ENCODE data around the gene CYTH1. TPM values are rescaled to one million over a fixed set of nuclear protein-coding genes. Genes with fewer than 3 reads are reported as not detected.

Gene CYTH1
- total RNA-seq, 1 experiment from 2014 or later: 20.0 TPM

DNA sequence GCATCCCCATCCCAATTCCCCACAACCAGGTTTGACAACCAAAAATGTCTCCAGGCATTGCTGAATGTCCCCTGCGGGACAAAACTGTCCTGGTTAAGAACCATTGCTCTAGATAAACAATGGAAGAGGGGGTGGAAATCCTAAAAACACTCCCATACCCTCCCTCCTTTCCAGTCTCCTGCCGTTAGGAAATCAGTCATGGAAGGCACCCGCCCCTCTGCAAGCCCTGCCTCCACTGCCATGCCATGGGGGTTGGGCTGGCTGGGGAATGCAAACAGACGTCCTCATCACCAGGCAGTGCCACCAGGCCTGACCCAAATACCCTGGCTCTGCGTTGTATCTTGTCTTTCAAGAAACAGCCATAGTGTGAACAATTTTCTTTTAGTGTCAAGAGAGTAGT, 57.5 kb downstream of the CYTH1 start:
- Mint-ChIP-seq H3K36me3 (no peaks in the 10 kb centered on the region), H3K9me3 (no peaks in the 10 kb centered on the region), H3K4me1 (peaks cover 59% of the 10 kb centered on the region), H3K27me3 (ENCODE audit: low read depth) (peaks cover 5% of the 10 kb centered on the region; the same call in 1 of the 2 replicates), H3K27ac (no peak overlapping the region), H3K4me3 (peak overlapping the region; percentile 33)
- TF ChIP-seq IRF2 (CRISPR knock-in tag; IDR thresholded peaks at IDR 0.05; ENCODE audit: borderline replicate concordance, low read depth) (no peak), GTF2I (CRISPR knock-in tag; conservative IDR thresholded peaks at IDR 0.05) (no peak), ZNF671 (CRISPR knock-in tag; IDR thresholded peaks at IDR 0.05) (no peak), ZBTB21 (CRISPR knock-in tag; IDR thresholded peaks at IDR 0.05; ENCODE audit: borderline replicate concordance) (no peak)
- ChIA-PET POLR2A (no interaction called here), CTCF (interaction anchor here (0.6 to 6.0 kb wide), 3 partner anchors 16 to 165 kb away, joined by 4 to 40 read pairs (median 5); no protein-coding TSS in a partner anchor)
- DNase-seq (ENCODE audit: low spot score): no peak
- ATAC-seq: peak; percentile 31

DNA sequence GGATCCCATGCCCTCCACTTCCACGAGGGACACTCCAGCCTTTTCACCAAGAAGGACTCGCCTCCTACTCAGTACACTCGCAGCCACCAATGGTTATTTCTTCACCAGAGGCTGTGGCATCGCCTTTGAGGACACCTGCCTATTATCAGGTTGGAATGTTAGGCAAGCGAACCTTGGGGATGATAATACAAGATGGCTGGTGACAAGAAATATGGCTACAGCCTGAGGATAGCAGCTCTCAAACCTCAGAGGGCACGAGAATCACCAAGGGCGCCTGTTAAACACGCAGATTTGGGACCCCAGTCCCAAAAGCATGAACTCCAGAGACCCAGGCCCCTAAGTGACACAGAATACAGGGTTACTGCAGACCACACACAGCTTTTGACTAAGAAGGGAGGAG, 58.1 kb downstream of the CYTH1 start:
- TF ChIP-seq ATF6 (CRISPR knock-in tag; IDR thresholded peaks at IDR 0.05) (no peak), JUN (CRISPR knock-in tag; IDR thresholded peaks at IDR 0.05) (no peak), NFATC4 (CRISPR knock-in tag; IDR thresholded peaks at IDR 0.05) (no peak), ZNF219 (CRISPR knock-in tag; IDR thresholded peaks at IDR 0.05; ENCODE audit: borderline replicate concordance) (no peak), E2F4 (CRISPR knock-in tag; IDR thresholded peaks at IDR 0.05; ENCODE audit: borderline replicate concordance, low read depth) (no peak), IRF2 (CRISPR knock-in tag; IDR thresholded peaks at IDR 0.05; ENCODE audit: borderline replicate concordance, low read depth) (no peak), TCF7 (CRISPR knock-in tag; IDR thresholded peaks at IDR 0.05; ENCODE audit: low read depth) (no peak), CTCF (IDR thresholded peaks at IDR 0.05) (no peak), ESRRA (CRISPR knock-in tag; IDR thresholded peaks at IDR 0.05; ENCODE audit: borderline replicate concordance) (no peak), RORB (CRISPR knock-in tag; IDR thresholded peaks at IDR 0.05) (no peak)
- TF ChIP-seq, protein P1, sequence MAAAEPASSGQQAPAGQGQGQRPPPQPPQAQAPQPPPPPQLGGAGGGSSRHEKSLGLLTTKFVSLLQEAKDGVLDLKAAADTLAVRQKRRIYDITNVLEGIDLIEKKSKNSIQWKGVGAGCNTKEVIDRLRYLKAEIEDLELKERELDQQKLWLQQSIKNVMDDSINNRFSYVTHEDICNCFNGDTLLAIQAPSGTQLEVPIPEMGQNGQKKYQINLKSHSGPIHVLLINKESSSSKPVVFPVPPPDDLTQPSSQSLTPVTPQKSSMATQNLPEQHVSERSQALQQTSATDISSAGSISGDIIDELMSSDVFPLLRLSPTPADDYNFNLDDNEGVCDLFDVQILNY (CRISPR knock-in tag; IDR thresholded peaks at IDR 0.05): no peak
- ATAC-seq (no peak), DNase-seq (ENCODE audit: low spot score) (no peak)
- Mint-ChIP-seq H3K36me3 (no peaks in the 10 kb centered on the region), H3K27me3 (ENCODE audit: low read depth) (peaks cover 5% of the 10 kb centered on the region; the same call in 1 of the 2 replicates), H3K9me3 (no peaks in the 10 kb centered on the region), H3K4me3 (peak overlapping the region; percentile 73), H3K4me1 (peaks cover 60% of the 10 kb centered on the region), H3K27ac (peak overlapping the region; percentile 28; the same call in 1 of the 2 replicates)
- ChIA-PET POLR2A (interaction anchor here (0.6 kb wide), 1 partner anchor 284 kb away, joined by 3 read pairs; no protein-coding TSS in a partner anchor), CTCF (interaction anchor here (0.6 to 6.0 kb wide), 9 partner anchors 11 to 232 kb away, joined by 3 to 40 read pairs (median 5); no protein-coding TSS in a partner anchor)

- ChIA-PET POLR2A (interaction anchor here (0.6 kb wide), 2 partner anchors 66 to 283 kb away, joined by 3 to 4 read pairs; no protein-coding TSS in a partner anchor), CTCF (interaction anchor here (0.6 to 6.0 kb wide), 12 partner anchors 10 to 231 kb away, joined by 3 to 40 read pairs (median 4); no protein-coding TSS in a partner anchor)
- no peaks in the 10 kb centered on the region for H3K36me3 Mint-ChIP-seq
- H3K4me1 Mint-ChIP-seq: peaks cover 67% of the 10 kb centered on the region
- H3K4me3 Mint-ChIP-seq: peak overlapping the region; percentile 73
- peak overlapping the region; percentile 73 for H3K27ac Mint-ChIP-seq
- no peaks in the 10 kb centered on the region for H3K9me3 Mint-ChIP-seq
- ATAC-seq: peak; percentile 90
- DNase-seq (ENCODE audit: low spot score): peak; percentile 78
- peaks cover 5% of the 10 kb centered on the region; the same call in 1 of the 2 replicates for H3K27me3 Mint-ChIP-seq (ENCODE audit: low read depth)
- TF ChIP-seq FOXK1 (CRISPR knock-in tag; IDR thresholded peaks at IDR 0.05) (0 out of 2 replicates have a peak, but pooled peaks have one; percentile 54), ZNF423 (CRISPR knock-in tag; IDR thresholded peaks at IDR 0.05) (peak; percentile 64), KAT7 (CRISPR knock-in tag; IDR thresholded peaks at IDR 0.05; ENCODE audit: borderline replicate concordance) (no peak; the same call in 1 of the 2 replicates), MAX (CRISPR knock-in tag; IDR thresholded peaks at IDR 0.05) (peak; percentile 43; the same call in 1 of the 2 replicates), SP1 (CRISPR knock-in tag; conservative IDR thresholded peaks at IDR 0.05) (peak; percentile 38; the same call in 1 of the 2 replicates), ESRRA (CRISPR knock-in tag; IDR thresholded peaks at IDR 0.05; ENCODE audit: borderline replicate concordance) (no peak), SMAD3 (CRISPR knock-in tag; IDR thresholded peaks at IDR 0.05; ENCODE audit: borderline replicate concordance) (no peak)
- TF ChIP-seq, protein P2, sequence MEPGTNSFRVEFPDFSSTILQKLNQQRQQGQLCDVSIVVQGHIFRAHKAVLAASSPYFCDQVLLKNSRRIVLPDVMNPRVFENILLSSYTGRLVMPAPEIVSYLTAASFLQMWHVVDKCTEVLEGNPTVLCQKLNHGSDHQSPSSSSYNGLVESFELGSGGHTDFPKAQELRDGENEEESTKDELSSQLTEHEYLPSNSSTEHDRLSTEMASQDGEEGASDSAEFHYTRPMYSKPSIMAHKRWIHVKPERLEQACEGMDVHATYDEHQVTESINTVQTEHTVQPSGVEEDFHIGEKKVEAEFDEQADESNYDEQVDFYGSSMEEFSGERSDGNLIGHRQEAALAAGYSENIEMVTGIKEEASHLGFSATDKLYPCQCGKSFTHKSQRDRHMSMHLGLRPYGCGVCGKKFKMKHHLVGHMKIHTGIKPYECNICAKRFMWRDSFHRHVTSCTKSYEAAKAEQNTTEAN (CRISPR knock-in tag; IDR thresholded peaks at IDR 0.05): 0 out of 2 replicates have a peak, but pooled peaks have one; percentile 28
These were observed 58.9 kb downstream of the CYTH1 start for GRCh38 chr17:78723001-78723796.

Measured in WTC11 (cell line).